ENCODE data around the gene GLIPR2.

GRCh38 chr9:36193023-36193422 is 56.5 kb downstream of the GLIPR2 start:
- TF ChIP-seq FOXP2 (optimal IDR thresholded peaks at IDR 0.05; ENCODE audit: control extremely low read depth, extremely low read length, insufficient read depth) (no peak), POLR2AphosphoS5 (IDR thresholded peaks at IDR 0.05; ENCODE audit: borderline replicate concordance, low read depth, low read length) (no peak), EZH2 (IDR thresholded peaks at IDR 0.05) (no peak)
